OCI-LY1 (cell line): ENCODE measurements around the gene KRT75.

Experiments used
- H2AFZ ChIP-seq: fragments of 200-600 bp; sonication (generic), shearing (Covaris generic); 2 replicates; pipeline ENCODE4 v1.6.0; 2014; ENCODE audit warnings: antibody characterized with exemption, mild to moderate bottlenecking, low read length
- H3F3A ChIP-seq: fragments of 200-600 bp; sonication (generic), shearing (Covaris generic); 2 replicates; pipeline ENCODE4 v1.6.0; 2014; ENCODE audit warnings: mild to moderate bottlenecking, antibody characterized with exemption, low read length, moderate library complexity; ENCODE audit not compliant: insufficient read depth
- H3K27ac ChIP-seq: fragments of 200-600 bp; sonication (generic); 2 replicates; pipeline ENCODE4 v1.5.1; 2014; ENCODE audit warnings: low read length, mixed run types, mild to moderate bottlenecking, low read depth; ENCODE audit not compliant: poor library complexity, severe bottlenecking
- H3K27me3 ChIP-seq: fragments of 200-600 bp; sonication (generic); 2 replicates; pipeline ENCODE4 v1.6.0; 2014; ENCODE audit warnings: antibody characterized with exemption, mild to moderate bottlenecking, low read length, moderate library complexity; ENCODE audit not compliant: insufficient read depth
- H3K36me3 ChIP-seq: fragments of 200-600 bp; sonication (generic); 2 replicates; pipeline ENCODE4 v1.6.1; 2014; ENCODE audit warnings: mild to moderate bottlenecking, antibody characterized with exemption, low read length, moderate library complexity, mixed read lengths; ENCODE audit not compliant: insufficient read depth
- H3K4me1 ChIP-seq: fragments of 200-600 bp; sonication (generic); 2 replicates; pipeline ENCODE4 v1.5.1; 2014; ENCODE audit warnings: mild to moderate bottlenecking, low read length, moderate library complexity; ENCODE audit not compliant: insufficient read depth, severe bottlenecking
- H3K4me2 ChIP-seq: fragments of 200-600 bp; sonication (generic), shearing (Covaris generic); 2 replicates; pipeline ENCODE4 v1.6.1; 2014; ENCODE audit warnings: low read length
- H3K4me3 ChIP-seq: fragments of 200-600 bp; sonication (generic); 2 replicates; pipeline ENCODE4 v1.5.1; 2014; ENCODE audit warnings: low read length, low read depth, mild to moderate bottlenecking, mixed read lengths; ENCODE audit not compliant: poor library complexity, severe bottlenecking
- H3K79me2 ChIP-seq: fragments of 200-600 bp; shearing (Covaris generic); 2 replicates; pipeline ENCODE4 v1.6.1; 2016; ENCODE audit warnings: mixed run types, low read length, mixed read lengths; ENCODE audit not compliant: insufficient read depth
- H3K9ac ChIP-seq: fragments of 200-600 bp; sonication (generic), shearing (Covaris generic); 2 replicates; pipeline ENCODE4 v1.6.1; 2014; ENCODE audit warnings: mild to moderate bottlenecking, low read length, mixed read lengths
- H3K9me2 ChIP-seq: fragments of 200-600 bp; sonication (generic), shearing (Covaris generic); 2 replicates; pipeline ENCODE4 v1.6.1; 2014; ENCODE audit warnings: low read depth, mild to moderate bottlenecking, low read length, mixed read lengths
- H3K9me3 ChIP-seq: fragments of 200-600 bp; shearing (Covaris generic); 2 replicates; pipeline ENCODE4 v1.6.1; 2014; ENCODE audit warnings: low read length, mixed read lengths
- H4K20me1 ChIP-seq: fragments of 200-600 bp; sonication (generic), shearing (Covaris generic); 2 replicates; pipeline ENCODE4 v1.6.0; 2016; ENCODE audit warnings: mild to moderate bottlenecking, low read length; ENCODE audit not compliant: insufficient read depth
- EZH2 ChIP-seq: fragments of 200-600 bp; sonication (generic), shearing (Covaris generic); IDR thresholded peaks from 2 replicates; pipeline ENCODE4 v1.8.0; 2017; ENCODE audit warnings: borderline replicate concordance, mixed run types, mild to moderate bottlenecking, antibody characterized with exemption, low read length, moderate library complexity, mixed read lengths
- TF ChIP-seq, protein P1 (sequence below): fragments of 200-600 bp; sonication (generic), shearing (Covaris generic); IDR thresholded peaks from 2 replicates; pipeline ENCODE4 v1.5.1; 2017; ENCODE audit warnings: mild to moderate bottlenecking, antibody characterized with exemption, low read length, moderate library complexity, mixed read lengths

The KRT75 gene

DNA sequence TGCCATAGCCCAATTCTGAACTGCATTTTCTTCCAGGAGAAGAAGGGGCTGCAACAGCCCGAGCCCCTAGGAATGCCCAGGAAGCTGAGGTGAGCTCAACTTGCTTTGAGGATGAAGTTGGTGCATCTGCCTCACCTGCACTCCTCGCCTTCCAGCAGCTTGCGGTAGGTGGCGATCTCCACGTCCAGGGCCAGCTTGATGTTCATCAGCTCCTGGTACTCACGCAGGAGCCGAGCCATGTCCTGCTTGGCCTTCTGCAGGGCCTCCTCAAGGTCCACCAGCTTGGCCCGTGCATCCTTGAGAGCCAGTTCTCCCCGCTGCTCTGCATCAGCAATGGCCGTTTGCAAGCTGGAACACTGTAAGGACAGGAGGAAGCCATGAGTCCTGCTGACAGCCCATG, 6.0 kb downstream of the KRT75 start:
- Histone ChIP-seq H3K27me3 (no peaks in the 10 kb centered on the region), H3K9me2 (no peaks in the 10 kb centered on the region), H3K36me3 (no peaks in the 10 kb centered on the region), H3K4me3 (no peak overlapping the region), H3F3A (no peaks in the 10 kb centered on the region), H4K20me1 (no peaks in the 10 kb centered on the region), H3K9ac (no peak overlapping the region), H2AFZ (no peak overlapping the region), H3K27ac (no peak overlapping the region), H3K4me2 (no peak overlapping the region), H3K79me2 (no peaks in the 10 kb centered on the region), H3K9me3 (no peaks in the 10 kb centered on the region), H3K4me1 (no peaks in the 10 kb centered on the region)
- no peak for TF ChIP-seq EZH2
- TF ChIP-seq, protein P1, sequence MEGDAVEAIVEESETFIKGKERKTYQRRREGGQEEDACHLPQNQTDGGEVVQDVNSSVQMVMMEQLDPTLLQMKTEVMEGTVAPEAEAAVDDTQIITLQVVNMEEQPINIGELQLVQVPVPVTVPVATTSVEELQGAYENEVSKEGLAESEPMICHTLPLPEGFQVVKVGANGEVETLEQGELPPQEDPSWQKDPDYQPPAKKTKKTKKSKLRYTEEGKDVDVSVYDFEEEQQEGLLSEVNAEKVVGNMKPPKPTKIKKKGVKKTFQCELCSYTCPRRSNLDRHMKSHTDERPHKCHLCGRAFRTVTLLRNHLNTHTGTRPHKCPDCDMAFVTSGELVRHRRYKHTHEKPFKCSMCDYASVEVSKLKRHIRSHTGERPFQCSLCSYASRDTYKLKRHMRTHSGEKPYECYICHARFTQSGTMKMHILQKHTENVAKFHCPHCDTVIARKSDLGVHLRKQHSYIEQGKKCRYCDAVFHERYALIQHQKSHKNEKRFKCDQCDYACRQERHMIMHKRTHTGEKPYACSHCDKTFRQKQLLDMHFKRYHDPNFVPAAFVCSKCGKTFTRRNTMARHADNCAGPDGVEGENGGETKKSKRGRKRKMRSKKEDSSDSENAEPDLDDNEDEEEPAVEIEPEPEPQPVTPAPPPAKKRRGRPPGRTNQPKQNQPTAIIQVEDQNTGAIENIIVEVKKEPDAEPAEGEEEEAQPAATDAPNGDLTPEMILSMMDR = peak; percentile 27; the same call in 1 of the 2 replicates

DNA sequence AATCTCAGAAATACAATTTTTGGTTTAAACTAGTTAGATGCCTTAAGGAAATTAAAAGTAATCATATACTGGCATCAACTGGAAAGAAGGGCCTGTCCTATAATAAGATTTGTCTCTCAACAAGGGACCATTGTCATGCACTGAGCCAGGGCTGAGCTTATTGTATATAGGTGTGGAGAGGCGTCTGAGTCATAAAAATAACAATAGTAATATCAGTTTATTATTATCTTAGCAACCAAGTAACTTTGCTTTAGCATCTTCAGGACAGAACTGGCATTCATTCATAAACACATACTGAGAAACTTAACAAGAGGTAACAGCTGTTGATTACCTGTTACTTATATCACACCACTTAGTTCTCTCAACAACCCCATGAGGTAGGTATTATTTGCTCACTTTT, 7.1 kb downstream of the KRT75 start:
- H3F3A ChIP-seq = no peaks in the 10 kb centered on the region
- no peak for TF ChIP-seq EZH2
- TF ChIP-seq, protein P1 = no peak
- no peaks in the 10 kb centered on the region for H3K9me2 ChIP-seq
- H3K4me1 ChIP-seq = no peaks in the 10 kb centered on the region
- H3K27me3 ChIP-seq = no peaks in the 10 kb centered on the region
- no peaks in the 10 kb centered on the region for H3K36me3 ChIP-seq
- H3K79me2 ChIP-seq = no peaks in the 10 kb centered on the region
- no peak overlapping the region for H3K4me2 ChIP-seq
- no peak overlapping the region for H3K9ac ChIP-seq
- no peaks in the 10 kb centered on the region for H4K20me1 ChIP-seq
- no peak overlapping the region for H2AFZ ChIP-seq
- H3K27ac ChIP-seq = no peak overlapping the region
- H3K4me3 ChIP-seq = no peak overlapping the region
- H3K9me3 ChIP-seq = no peaks in the 10 kb centered on the region

DNA sequence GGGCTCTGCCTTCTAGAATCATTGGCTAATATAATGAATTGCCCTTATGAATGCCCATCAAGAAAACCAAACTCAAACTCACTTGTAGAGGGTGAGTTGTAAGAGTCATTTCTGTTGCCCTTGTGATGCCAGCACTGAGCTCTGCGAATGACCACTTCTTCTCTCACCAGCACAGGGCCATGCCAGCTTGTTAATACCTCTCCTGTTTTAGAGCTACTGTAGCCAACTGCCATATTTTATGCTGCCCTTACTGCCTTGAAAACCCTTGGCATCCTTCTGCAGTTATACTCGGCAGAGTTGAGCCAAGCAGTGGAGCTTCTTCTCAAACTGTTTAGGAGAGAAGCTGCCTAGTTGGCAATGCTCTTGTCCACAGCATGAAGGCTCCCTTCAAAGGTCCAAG, 8.1 kb downstream of the KRT75 start:
- H3K27ac ChIP-seq = no peak overlapping the region
- no peak overlapping the region for H2AFZ ChIP-seq
- H3K9ac ChIP-seq = no peak overlapping the region
- no peaks in the 10 kb centered on the region for H3F3A ChIP-seq
- no peaks in the 10 kb centered on the region for H3K4me1 ChIP-seq
- no peaks in the 10 kb centered on the region for H3K9me2 ChIP-seq
- TF ChIP-seq EZH2 = no peak
- TF ChIP-seq, protein P1 = no peak
- no peak overlapping the region for H3K4me2 ChIP-seq
- H4K20me1 ChIP-seq = no peaks in the 10 kb centered on the region
- H3K9me3 ChIP-seq = no peaks in the 10 kb centered on the region
- no peaks in the 10 kb centered on the region for H3K27me3 ChIP-seq
- no peak overlapping the region for H3K4me3 ChIP-seq
- H3K79me2 ChIP-seq = no peaks in the 10 kb centered on the region
- H3K36me3 ChIP-seq = no peaks in the 10 kb centered on the region
